Prostate gland (tissue), 1 donor: ENCODE data around the gene MARCHF3.

Experiments
- POLR2A ChIP-seq: fragments of 450-650 bp; IDR thresholded peaks from one replicate; pipeline ENCODE4 v1.6.1; 2016; ENCODE audit warnings: antibody characterized with exemption, mild to moderate bottlenecking
- POLR2AphosphoS5 ChIP-seq: sonication (generic); formaldehyde crosslinking; IDR thresholded peaks from one replicate; pipeline ENCODE4 v1.6.1; 2017; ENCODE audit warnings: antibody characterized with exemption

GRCh38 chr5:126881821-126882600 lies 148.3 kb downstream of the MARCHF3 start:
- TF ChIP-seq POLR2AphosphoS5 (peak; percentile 16), POLR2A (no peak)
